ENCODE data around the gene ZNF581. TPM values are rescaled to one million over a fixed set of nuclear protein-coding genes. Genes with fewer than 3 reads are reported as not detected.
A peak's percentile ranks its signal among the peaks of the same experiment; 100 is the strongest.

Gene ZNF581
- total RNA-seq, 3 donors from 2014 or later (not counting 1 experiment from before 2014, with no cell fraction given), result 15.4 to 21.9 (median 19.0) TPM

GRCh38 chr19:55669418-55670279 lies 26.2 kb downstream of the ZNF581 start:
- H3K36me3 ChIP-seq (ENCODE audit: control insufficient read depth, insufficient read depth, low read length), result peaks cover 60% of the 10 kb centered on the region
- ATAC-seq, result no peak
- H3K4me3 ChIP-seq (ENCODE audit: low read length), result no peak overlapping the region
- H3K36me3 Mint-ChIP-seq, result no peaks in the 10 kb centered on the region
- no peaks in the 10 kb centered on the region for H3K9me3 Mint-ChIP-seq
- no peak for DNase-seq
- WGBS (ENCODE audit: insufficient coverage), result 91% methylated on average over 42 of the region's 43 CpGs
- no peaks in the 10 kb centered on the region for H3K9me3 ChIP-seq (ENCODE audit: control insufficient read depth, insufficient read depth, low read length)
- intact Hi-C loops (cut with micrococcal nuclease), result no loop called here
- no peak overlapping the region for H3K27ac ChIP-seq (ENCODE audit: low read length)
- H3K4me1 ChIP-seq (ENCODE audit: control insufficient read depth, insufficient read depth, low read length), result peaks cover 14% of the 10 kb centered on the region
- TF ChIP-seq CTCF (IDR thresholded peaks at IDR 0.05), result no peak
- no peaks in the 10 kb centered on the region for H3K27me3 Mint-ChIP-seq (ENCODE audit: low read depth in 2 of 2)
- no peaks in the 10 kb centered on the region for H3K27me3 ChIP-seq (ENCODE audit: control insufficient read depth, insufficient read depth, low read length)
- H3K4me1 Mint-ChIP-seq, result peaks cover 17 to 27% of the 10 kb centered on the region in 2 donors
- H3K4me3 Mint-ChIP-seq, result no peak overlapping the region
- H3K27ac Mint-ChIP-seq, result peak overlapping the region in 1 of 2 donors; percentile 22

- no peak overlapping the region for H3K27ac ChIP-seq (ENCODE audit: low read length)
- Mint-ChIP-seq H3K9me3 (no peaks in the 10 kb centered on the region), H3K36me3 (no peaks in the 10 kb centered on the region), H3K4me3 (no peak overlapping the region), H3K4me1 (peaks cover 20 to 32% of the 10 kb centered on the region in 2 donors), H3K27me3 (ENCODE audit: low read depth in 2 of 2) (no peaks in the 10 kb centered on the region), H3K27ac (peak overlapping the region; percentile 34 to 60)
- 89% methylated on average over 23 of the region's 23 CpGs for WGBS (ENCODE audit: insufficient coverage)
- H3K27me3 ChIP-seq (ENCODE audit: control insufficient read depth, insufficient read depth, low read length), result no peaks in the 10 kb centered on the region
- no peaks in the 10 kb centered on the region for H3K9me3 ChIP-seq (ENCODE audit: control insufficient read depth, insufficient read depth, low read length)
- H3K4me3 ChIP-seq (ENCODE audit: low read length), result no peak overlapping the region
- TF ChIP-seq CTCF (IDR thresholded peaks at IDR 0.05), result no peak
- peaks cover 17% of the 10 kb centered on the region for H3K4me1 ChIP-seq (ENCODE audit: control insufficient read depth, insufficient read depth, low read length)
- no peak for ATAC-seq
- intact Hi-C loops (cut with micrococcal nuclease), result no loop called here
- DNase-seq, result peak in 1 of 2 donors; percentile 47
- peaks cover 56% of the 10 kb centered on the region for H3K36me3 ChIP-seq (ENCODE audit: control insufficient read depth, insufficient read depth, low read length)
Measured at GRCh38 chr19:55670280-55671053, 27.0 kb downstream of the ZNF581 start.

- peak overlapping the region; percentile 17 for H3K4me3 Mint-ChIP-seq
- H3K27me3 Mint-ChIP-seq (ENCODE audit: low read depth in 2 of 2), result no peaks in the 10 kb centered on the region
- no peak for DNase-seq
- H3K9me3 ChIP-seq (ENCODE audit: control insufficient read depth, insufficient read depth, low read length), result no peaks in the 10 kb centered on the region
- TF ChIP-seq CTCF (IDR thresholded peaks at IDR 0.05), result no peak
- H3K4me1 Mint-ChIP-seq, result peaks cover 26 to 34% of the 10 kb centered on the region in 2 donors
- peaks cover 52% of the 10 kb centered on the region for H3K36me3 ChIP-seq (ENCODE audit: control insufficient read depth, insufficient read depth, low read length)
- no peaks in the 10 kb centered on the region for H3K27me3 ChIP-seq (ENCODE audit: control insufficient read depth, insufficient read depth, low read length)
- peaks cover 22% of the 10 kb centered on the region for H3K4me1 ChIP-seq (ENCODE audit: control insufficient read depth, insufficient read depth, low read length)
- H3K27ac Mint-ChIP-seq, result peak overlapping the region; percentile 50 to 60
- no peak for ATAC-seq
- no peaks in the 10 kb centered on the region for H3K9me3 Mint-ChIP-seq
- intact Hi-C loops (cut with micrococcal nuclease), result no loop called here
- no peak overlapping the region for H3K4me3 ChIP-seq (ENCODE audit: low read length)
- no peaks in the 10 kb centered on the region for H3K36me3 Mint-ChIP-seq
- 79% methylated on average over 2 of the region's 2 CpGs for WGBS (ENCODE audit: insufficient coverage)
- no peak overlapping the region for H3K27ac ChIP-seq (ENCODE audit: low read length)
Measured at GRCh38 chr19:55671054-55671378, 27.6 kb downstream of the ZNF581 start.

All from natural killer cell (primary cell).